ENCODE data around the gene CD1B.
"Not testable (repeated sequence)": the region's sequence is repeated elsewhere in the genome, so short reads cannot be mapped to it uniquely, and the experiment has no call there.

Gene CD1B

DNA sequence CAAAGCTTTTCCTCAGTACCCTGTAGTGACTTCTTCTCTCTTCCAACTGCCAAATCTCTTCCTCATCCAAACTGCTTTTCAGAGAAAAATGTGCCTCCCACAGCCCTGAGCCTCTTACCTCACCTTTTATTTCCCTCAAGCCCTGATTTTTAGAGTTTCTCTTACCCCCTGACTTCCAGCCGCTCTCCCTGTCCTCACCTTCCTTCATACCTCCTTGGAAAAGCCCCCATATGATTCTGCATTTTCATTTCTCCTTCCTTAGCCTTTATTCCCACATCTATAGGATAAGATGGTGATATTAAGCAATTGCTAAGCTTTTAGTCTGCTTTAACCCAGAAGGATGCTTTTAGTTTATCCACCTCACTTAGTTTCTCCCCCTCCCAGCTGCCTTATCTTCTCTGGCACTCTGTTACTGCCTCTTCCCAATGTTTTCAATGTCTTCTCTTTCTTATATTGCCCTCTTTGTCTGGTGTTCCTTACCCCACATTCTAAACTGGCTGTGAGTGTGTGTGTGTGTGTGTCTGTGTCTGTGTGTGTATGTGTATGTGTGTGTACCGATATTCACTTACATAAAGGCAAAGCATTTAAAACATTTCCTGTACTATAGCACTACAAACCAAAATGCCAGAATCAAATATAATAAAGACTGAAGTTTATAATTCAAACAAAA lies at the start of gene CD1B:
Gene CD1B (minus strand): TSS at position 51 of the 670 bp plus-strand sequence. CDS start 108 bp downstream, outside the sequence.
- no peak for DNase-seq (ENCODE audit: low spot score)

DNA sequence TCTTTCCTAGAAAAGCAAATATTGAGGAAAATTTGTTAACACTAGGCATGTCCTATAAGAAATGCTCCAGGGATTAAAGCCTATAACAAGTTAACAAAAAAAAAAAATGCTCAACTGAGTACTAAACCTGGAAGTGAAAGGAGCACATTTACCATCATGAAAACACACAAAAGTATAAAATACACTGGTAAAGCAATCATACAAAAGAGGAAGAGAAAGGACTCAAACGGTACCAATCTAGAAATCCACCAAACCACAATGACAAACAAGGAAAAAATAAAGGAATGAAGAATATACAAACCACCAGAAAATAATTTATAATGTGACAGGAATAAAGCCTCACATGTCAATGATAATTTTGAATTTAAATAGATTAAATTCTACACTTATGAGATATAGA lies 43.5 kb upstream of the CD1B start:
- no peak for DNase-seq (ENCODE audit: low spot score)

DNA sequence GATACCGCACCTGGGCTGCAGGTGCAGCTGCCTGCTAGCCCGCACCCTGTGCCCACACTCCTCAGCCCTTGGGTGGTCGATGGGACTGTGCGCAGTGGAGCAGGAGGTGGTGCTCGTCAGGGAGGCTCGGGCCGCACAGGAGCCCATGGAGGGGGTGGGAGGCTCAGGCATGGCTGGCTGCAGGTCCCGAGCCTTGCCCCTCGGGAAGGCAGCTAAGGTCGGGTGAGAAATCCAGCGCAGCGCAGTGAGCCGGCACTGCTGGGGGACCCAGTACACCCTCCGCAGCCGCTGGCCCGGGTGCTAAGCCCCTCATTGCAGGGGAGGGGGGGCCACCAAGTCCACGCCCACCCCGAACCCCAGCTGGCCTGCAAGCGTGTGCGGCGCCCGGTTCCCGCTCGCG lies 42.8 kb upstream of the CD1B start:
- not testable (repeated sequence) for DNase-seq (ENCODE audit: low spot score)

DNA sequence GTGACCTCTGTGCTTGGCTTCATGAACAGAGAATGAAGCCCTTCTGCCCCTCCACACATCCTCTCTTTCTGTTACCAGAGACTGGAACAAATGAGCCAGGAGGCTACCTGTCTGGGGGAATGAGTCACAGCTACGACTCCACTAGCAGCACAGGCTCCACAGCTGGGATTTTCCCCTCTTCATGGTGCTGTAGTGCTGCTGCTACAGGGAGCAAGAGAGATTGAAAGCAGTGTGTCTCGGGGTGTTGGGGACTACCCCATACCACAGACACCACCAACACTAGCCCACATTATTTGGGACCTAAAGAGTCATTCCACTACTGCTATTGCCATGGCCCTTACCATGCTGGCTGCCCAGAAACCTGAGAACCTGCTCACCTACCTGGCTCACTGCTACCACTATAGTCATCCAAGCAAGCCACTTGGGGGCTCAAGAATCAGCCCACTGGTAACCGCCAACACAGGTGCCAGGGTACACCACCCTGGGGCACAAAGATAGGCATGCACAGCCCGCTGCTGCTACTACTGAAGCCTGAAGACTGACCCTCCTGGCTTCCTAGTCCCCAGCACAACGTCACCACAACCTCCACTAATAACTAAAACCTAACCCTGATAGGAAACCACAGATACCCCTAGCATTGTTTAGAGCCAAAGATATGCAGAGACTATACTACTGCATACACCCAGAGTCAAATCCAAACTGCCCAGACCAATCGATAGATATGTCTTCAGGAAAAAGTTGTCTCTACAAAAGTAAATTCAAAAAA lies 40.0 kb upstream of the CD1B start:
- no peak for DNase-seq (ENCODE audit: low spot score)

DNA sequence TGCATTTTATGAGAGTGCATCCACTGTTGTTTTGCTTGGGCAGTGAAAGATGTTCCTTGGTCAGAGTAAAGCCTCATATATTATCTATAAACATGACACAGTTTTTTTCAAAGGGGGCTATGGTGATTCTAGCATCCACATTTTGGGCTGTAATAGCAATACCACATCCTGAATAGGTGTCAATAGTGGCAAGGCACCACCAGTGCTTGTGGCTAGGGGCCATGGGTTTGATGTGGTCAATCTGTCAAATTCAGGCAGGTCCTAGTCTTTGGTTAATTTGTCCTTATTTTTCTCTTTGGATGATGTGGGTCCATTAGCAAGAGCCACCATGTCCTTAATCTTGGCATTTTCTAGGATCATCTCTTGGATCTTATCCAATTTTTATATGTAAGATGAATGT lies 35.5 kb upstream of the CD1B start:
- no peak for DNase-seq (ENCODE audit: low spot score)

DNA sequence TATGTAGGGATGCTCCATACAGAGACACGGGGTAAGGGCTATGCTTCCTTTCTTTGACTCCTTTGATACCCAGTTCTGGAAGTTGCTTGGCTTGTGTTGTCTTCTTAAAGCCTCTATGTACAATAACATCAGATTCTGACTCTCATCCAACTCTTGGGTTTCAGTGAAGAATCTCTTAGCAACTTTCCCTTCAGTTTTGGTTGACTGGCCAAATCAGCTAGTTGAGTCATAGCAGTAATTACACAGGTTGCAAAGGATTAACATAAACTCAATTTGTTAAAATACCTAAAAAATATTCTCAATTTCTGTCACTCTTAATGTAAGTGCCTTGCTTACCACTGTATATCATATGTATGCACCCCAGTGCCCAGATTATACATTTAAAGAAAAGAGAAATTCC lies 31.6 kb upstream of the CD1B start:
- no peak for DNase-seq (ENCODE audit: low spot score)

DNA sequence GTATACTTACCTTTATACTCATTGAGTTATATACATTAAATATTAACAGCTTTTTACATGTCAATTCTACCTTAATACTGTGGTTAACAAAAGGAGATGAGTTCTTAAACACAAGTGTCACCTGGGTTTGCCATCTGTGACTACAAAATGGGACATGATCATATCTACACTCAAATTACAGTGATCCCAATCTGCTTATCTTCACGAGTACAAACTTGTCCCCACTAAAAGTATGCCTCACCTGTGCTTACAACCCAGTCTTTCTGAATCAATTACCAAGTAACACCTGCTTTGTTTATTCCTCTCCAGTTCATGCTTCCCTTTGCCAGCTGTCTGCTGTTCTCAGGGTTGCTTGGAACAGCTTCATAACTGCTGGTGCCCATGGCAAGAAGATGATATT lies 31.2 kb upstream of the CD1B start:
- DNase-seq (ENCODE audit: low spot score): no peak

DNA sequence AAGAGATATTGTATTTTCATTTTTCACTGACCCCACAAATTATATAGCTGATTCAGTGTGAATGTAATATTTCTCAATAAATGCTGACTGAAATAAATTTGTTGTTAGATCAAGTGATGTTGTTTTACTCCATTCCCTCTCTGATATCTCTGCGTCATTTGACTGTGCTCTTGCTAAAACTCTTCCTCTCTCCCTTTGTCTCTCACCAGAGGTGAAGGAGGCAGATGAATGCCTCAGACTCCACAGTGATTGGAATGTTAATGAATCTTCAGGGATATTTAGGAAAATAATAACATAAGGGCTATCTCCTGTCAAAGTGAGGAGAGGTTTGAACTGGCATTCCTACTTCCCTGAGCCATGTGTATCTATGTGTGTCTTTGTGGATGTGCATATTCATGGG lies 26.1 kb upstream of the CD1B start:
- DNase-seq (ENCODE audit: low spot score): no peak

DNA sequence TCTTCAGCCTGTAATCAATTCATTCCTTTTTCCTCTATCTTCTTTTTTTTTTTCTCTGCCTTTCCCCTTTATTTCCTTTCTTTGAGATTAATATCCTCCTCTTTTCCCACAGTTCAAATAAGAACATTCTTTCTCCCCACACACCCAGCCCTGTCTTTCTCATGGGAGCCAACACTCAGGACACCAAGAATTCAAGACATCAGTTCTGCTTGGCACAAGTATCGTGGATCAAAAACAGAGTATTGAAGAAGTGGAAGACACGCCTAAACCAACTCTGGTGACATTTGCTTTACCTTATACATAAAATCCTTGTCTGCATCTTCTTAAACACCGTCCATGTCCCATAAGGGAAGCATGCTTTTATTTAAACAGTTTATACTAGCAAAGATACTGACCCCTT lies 25.3 kb upstream of the CD1B start:
- no peak for DNase-seq (ENCODE audit: low spot score)

DNA sequence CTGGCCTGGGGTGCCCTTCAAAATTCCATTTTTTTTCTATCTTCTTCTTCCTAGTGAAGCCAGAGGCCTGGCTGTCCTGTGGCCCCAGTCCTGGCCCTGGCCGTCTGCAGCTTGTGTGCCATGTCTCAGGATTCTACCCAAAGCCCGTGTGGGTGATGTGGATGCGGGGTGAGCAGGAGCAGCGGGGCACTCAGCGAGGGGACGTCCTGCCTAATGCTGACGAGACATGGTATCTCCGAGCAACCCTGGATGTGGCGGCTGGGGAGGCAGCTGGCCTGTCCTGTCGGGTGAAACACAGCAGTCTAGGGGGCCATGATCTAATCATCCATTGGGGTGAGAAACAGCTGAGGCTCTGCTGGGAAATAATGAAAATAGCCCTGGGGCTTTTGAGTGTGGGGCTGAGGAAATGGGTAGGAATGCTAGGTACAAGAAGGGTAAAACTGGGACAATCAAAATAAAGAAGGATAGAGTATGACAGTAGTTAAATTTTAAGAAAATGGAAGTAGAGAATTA lies 24.5 kb upstream of the CD1B start:
- no peak for DNase-seq (ENCODE audit: low spot score)

DNA sequence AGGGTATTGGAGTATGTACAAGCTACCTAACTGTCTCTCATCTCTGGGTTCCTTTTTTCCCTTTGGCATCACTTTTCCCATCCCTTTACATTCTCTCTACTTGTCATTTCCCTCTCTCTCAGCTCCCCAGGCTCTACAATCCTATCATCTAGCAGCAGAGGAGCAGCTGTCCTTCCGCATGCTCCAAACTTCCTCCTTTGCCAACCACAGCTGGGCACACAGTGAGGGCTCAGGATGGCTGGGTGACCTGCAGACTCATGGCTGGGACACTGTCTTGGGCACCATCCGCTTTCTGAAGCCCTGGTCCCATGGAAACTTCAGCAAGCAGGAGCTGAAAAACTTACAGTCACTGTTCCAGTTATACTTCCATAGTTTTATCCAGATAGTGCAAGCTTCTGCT lies 22.9 kb upstream of the CD1B start:
- no peak for DNase-seq (ENCODE audit: low spot score)

DNA sequence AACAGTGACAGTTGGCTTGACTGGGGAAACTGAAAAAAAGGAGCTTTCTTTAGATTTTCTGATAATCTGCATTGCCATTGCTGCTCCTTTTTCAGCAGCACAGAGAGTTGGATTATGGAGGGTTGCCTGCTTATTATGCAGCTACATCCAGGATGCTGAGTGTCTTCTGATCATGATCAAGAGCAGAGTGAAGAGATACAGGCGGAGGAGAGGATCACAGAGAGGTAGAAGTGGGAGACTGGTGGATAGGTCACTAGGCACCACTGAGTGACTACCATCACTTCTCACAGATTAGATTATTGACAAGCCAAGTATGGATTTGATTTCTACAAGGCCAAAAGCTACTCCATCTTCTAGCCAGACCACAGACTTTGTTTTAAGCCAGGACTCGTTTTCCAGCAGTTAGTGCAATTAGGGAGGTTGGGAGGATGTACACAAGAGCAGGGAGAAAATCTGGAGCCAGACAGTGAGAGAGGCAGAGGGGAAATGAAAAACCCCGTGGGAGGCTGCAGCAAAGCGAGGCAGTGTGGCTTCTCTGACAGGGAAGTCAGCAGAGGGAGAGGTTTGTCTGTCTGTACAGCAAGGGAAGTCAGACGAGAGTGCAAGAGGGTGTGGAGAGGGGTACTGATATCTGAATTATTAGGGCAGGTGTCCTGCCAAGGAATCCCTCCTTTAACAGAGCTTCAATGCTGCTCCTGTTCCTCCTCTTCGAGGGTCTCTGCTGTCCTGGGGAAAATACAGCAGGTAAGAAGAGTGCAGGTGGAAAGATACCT lies 22.2 kb upstream of the CD1B start, which contains the start of gene CD1E:
Gene CD1E (plus strand): TSS at position 592 of the 773 bp plus-strand sequence. CDS start 95 bp downstream, at position 687.
- no peak for DNase-seq (ENCODE audit: low spot score)

DNA sequence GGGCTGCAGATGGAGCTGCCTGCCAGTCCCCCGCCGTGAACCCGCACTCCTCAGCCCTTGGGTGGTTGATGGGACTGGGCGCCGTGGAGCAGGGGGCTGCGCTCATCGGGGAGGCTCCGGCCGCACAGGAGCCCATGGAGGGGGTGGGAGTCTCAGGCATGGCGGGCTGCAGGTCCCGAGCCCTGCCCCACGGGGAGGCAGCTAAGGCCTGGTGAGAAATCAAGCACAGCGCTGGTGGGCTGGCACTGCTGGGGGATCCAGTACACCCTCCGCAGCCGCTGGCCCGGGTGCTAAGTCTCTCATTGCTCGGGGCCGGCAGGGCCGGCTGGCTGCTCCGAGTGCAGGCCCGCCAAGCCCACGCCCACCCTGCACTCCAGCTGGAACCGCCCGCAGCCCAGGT lies 17.6 kb upstream of the CD1B start:
- DNase-seq (ENCODE audit: low spot score): not testable (repeated sequence)

DNA sequence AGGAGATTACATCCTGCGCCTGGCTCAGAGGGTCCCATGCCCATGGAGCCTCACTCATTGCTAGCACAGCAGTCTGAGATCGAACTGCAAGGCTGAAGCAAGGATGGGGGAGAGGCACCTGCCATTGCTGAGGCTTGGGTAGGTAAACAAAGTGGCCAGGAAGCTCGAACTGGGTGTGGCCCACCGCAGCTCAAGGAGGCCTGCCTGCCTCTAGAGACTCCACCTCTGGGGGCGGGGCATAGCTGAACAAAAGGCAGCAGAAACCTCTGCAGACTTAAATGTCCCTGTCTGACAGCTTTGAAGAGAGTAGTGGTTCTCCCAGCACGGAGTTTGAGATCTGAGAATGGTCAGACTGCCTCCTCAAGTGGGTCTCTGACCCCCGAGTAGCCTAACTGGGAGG lies 5.1 kb upstream of the CD1B start:
- not testable (repeated sequence) for DNase-seq (ENCODE audit: low spot score)

DNA sequence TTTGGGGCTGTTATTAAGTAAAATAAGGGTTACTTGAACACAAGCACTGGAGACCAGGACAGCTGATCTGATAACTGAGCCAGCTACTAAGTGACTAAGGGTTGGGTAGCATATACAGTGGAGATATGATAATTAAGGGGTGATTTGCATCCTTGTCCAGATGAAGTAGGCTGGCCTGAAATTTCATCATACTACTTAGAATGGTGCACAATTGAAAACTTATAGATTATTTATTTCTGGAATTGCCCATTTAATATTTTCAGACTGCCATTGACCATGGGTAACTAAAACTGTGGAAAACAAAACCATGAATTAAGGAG lies 3.8 kb upstream of the CD1B start:
- no peak for DNase-seq (ENCODE audit: low spot score)

DNA sequence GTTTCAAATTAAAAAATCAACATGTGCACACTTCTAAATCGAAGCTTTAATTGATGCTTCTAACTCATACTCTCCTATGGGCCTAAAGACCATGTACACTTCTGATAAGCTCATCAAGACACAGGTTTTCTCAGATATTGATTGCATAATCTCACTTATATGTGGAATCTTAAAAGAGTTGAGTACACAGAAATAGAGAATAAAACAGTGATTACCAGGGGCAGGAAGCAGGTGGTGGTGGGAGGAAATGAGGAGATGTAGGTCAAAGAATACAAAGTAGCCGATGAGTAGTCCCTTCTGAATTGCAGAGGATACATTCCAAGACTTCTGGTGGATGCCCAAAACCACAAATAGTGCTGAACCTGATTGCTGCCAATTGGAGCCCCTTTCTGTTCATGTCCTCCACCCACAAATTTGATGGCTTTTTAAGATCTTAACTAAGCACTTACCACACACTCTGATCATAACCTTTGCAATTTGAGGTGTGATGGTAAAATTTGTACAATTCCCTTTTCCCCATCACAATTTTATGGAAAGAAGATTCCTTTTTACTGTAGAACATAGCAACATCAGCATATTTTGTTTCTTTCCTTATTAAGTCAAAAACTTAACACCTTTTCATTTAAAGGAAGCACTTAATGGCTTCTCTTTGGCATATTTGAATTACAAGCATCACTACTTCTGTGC lies 3.3 kb upstream of the CD1B start:
- DNase-seq (ENCODE audit: low spot score): no peak

DNA sequence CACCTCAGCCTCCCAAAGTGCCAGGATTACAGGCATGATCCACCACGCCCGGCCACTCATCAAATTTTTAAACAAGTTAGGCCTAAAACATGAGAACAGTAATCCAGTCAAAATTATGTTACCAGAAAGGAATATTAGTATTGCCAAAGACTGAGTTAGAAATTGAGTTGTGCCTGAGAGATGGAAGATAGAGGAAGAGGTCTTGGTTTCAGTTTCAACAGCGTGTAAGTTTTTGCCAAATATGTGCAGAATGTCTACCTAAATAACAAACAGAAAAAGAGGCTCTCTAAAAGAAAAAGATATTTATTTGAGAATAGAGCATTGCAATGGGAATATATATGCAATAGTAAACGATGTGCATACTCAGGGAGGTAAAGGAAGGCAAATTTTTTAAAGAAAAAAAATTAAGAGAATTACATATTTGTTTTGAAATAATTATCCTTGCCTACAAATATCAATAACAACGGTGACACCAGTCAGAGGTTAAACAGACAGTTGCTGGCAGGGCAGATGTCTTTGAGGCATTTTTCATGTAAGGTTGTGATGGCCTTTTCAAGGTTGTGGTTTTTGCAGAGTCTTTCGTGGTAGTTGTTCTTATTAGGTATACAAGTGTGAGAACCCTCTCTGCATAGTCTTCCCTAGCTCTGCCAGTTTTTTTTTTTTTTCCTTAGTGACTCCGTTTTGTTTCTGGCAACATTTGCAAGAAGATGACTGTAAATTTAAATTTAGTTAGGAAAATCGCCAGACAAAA lies 2.2 kb upstream of the CD1B start:
- no peak for DNase-seq (ENCODE audit: low spot score)

DNA sequence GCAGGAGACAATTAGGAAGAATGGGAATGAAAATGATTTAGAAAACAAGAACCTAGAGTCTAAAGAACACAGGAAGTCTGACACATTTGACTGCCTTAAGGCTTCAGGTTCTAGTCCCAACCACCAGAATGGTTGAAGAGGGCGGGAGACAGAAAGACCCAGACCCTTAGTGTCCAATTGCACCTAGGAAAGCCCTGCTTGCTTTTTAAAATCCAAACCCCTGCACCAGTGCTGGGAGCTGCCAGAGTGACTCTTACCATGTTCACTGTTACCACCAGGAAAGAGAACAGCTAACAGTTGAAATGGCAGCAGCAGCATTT lies 265 bp downstream of the CD1B start:
- no peak for DNase-seq (ENCODE audit: low spot score)

DNA sequence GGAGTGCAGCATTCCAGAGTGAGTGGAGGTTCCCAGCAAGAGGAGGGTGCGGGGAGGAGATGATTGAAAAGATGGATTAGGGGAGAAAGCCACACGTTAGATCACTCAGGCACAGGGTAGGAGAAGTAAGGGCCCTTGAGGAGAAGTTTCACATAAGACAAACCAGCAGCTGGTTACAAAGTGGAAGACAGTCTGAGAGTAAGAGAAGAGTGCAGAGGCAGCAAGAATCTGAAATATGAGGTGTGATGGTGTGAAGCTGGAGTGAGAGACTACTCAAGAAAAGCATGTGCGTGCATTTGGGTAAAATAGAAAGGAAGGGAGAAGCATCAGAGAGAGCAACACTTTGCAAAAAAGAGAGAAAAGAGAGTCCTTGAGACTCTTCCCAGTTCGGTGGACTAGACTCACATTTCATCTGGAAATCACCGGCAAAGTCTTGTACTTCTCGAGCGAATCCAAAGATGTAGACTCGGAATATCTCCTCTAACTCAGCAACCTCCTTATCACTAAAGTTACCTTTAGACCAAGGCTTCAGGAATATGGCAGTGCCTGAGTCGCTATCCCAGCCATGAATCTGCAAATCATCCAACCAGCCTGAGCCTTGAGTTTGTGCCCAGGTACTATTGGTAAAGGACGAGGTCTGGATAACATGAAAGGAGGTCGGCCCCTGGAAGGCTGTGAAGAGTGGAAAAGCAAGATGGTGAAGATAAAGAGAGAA lies 783 bp downstream of the CD1B start:
- no peak for DNase-seq (ENCODE audit: low spot score)

DNA sequence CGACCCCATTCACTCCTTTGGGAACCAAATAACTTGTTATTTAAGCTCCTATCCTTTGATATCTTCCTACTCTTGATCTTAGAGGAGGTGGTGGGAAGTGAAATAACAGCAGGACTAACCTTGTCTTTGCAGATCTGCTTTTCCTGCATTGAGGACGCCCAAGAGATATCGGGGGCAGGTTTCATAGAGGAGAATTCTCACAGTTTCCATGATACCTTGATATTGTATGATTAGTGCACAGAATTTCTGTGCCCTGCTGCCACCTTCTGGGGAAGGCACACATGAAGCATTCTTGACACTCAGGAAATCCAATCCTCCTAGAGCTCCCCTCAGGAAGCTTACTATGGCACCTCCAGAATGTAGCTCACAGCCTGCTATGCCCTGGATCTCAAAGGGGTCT lies 1.6 kb downstream of the CD1B start:
- DNase-seq (ENCODE audit: low spot score): no peak

DNA sequence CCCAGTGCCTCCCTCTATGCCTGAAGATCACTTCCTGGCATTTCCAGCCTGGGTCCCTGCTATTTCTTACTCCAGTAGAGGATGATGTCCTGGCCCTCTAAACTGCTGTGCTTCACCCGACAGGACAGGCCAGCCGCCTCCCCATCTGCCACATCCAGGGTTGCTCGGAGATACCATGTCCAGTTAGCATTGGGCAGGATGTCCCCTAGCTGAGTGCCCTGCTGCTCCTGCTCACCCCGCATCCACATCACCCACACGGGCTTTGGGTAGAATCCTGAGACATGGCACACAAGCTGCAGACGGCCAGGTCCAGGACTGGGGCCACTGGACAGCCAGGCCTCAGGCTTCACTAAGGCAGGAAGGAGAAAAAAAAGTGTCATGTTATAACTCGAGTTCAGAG lies 2.0 kb downstream of the CD1B start:
- no peak for DNase-seq (ENCODE audit: low spot score)

All from putamen (tissue), 1 donor.